HEK293 (cell line): ENCODE measurements around the gene SCYGR7.
"Not testable (repeated sequence)": the region's sequence is repeated elsewhere in the genome, so short reads cannot be mapped to it uniquely, and the experiment has no call there.

Experiments
- CTCF ChIA-PET: fragments of 350-600 bp; formaldehyde crosslinking; extraction: SDS; loops from one replicate; lab custom pipeline; 2021; ENCODE audit warnings: antibody characterized with exemption; lab: Yijun Ruan, JAX
- POLR2A ChIA-PET: fragments of 300-600 bp; formaldehyde crosslinking; extraction: SDS; loops from one replicate; lab custom pipeline; 2020; ENCODE audit warnings: antibody characterized with exemption, inconsistent platforms; lab: Yijun Ruan, JAX
- H3K27ac ChIP-seq: fragments of 200-500 bp; sonication (Bioruptor generic); 2 replicates; pipeline ENCODE4 v1.5.1; 2014; ENCODE audit warnings: low read depth, low read length, control low read depth, inconsistent platforms; ENCODE audit errors: extremely low read depth
- H3K36me3 ChIP-seq, 2 experiments: fragments of 200-500 bp in 1 of 2; sonication (Bioruptor generic) in 1 of 2; 1 replicate in 1 of 2; 2 replicates in 1 of 2; pipeline ENCODE4 v1.5.1; 2014 to 2017; ENCODE audit warnings: inconsistent platforms in 2 of 2, low read length in 2 of 2; ENCODE audit not compliant: control insufficient read depth in 2 of 2, insufficient read depth in 1 of 2
- H3K4me1 ChIP-seq: fragments of 200-500 bp; sonication (Bioruptor generic); 2 replicates; pipeline ENCODE4 v1.5.1; 2014; ENCODE audit warnings: mild to moderate bottlenecking, low read length, inconsistent platforms; ENCODE audit not compliant: control insufficient read depth, insufficient read depth
- H3K4me3 ChIP-seq: 2 replicates; pipeline ENCODE4 v1.5.1; 2011; ENCODE audit warnings: low read depth, mild to moderate bottlenecking, control low read depth, low read length, moderate library complexity
- H3K9me3 ChIP-seq: fragments of 200-500 bp; sonication (Bioruptor generic); 2 replicates; pipeline ENCODE4 v1.5.1; 2014; ENCODE audit warnings: low read depth, low read length, inconsistent platforms; ENCODE audit not compliant: control insufficient read depth, insufficient read depth
- BCL11B ChIP-seq: fragments of 450-650 bp; formaldehyde crosslinking; IDR thresholded peaks from 2 replicates; pipeline ENCODE4 v1.5.1; 2016; ENCODE audit warnings: low read depth, missing biosample characterization, missing genetic modification characterization
- GLIS2 ChIP-seq: fragments of 450-650 bp; formaldehyde crosslinking; IDR thresholded peaks from 2 replicates; pipeline ENCODE4 v1.5.1; 2016; ENCODE audit warnings: missing biosample characterization, missing genetic modification characterization
- HOXC10 ChIP-seq: sonication (generic); formaldehyde crosslinking; IDR thresholded peaks from 2 replicates; pipeline ENCODE4 v1.8.1; 2023; ENCODE audit warnings: mild to moderate bottlenecking, missing genetic modification reagents
- HOXD13 ChIP-seq: sonication (generic); formaldehyde crosslinking; IDR thresholded peaks from 2 replicates; pipeline ENCODE4 v1.8.0; 2022; ENCODE audit warnings: missing genetic modification reagents, borderline replicate concordance
- KLF10 ChIP-seq: fragments of 450-650 bp; IDR thresholded peaks from 2 replicates; pipeline ENCODE4 v1.5.1; 2018; ENCODE audit warnings: missing biosample characterization, mild to moderate bottlenecking, missing genetic modification characterization
- KLF8 ChIP-seq: fragments of 450-650 bp; formaldehyde crosslinking; IDR thresholded peaks from 2 replicates; pipeline ENCODE4 v1.5.1; 2016; ENCODE audit warnings: missing biosample characterization, missing genetic modification characterization
- YY1 ChIP-seq: fragments of 450-650 bp; formaldehyde crosslinking; IDR thresholded peaks from 2 replicates; pipeline ENCODE4 v1.5.1; 2018; ENCODE audit warnings: missing biosample characterization, missing genetic modification characterization
- ZBTB49 ChIP-seq: fragments of 450-650 bp; formaldehyde crosslinking; IDR thresholded peaks from 2 replicates; pipeline ENCODE4 v1.5.1; 2016; ENCODE audit warnings: missing biosample characterization, missing genetic modification characterization, low read depth
- ZBTB8A ChIP-seq: fragments of 450-650 bp; formaldehyde crosslinking; IDR thresholded peaks from 2 replicates; pipeline ENCODE4 v1.5.1; 2016; ENCODE audit warnings: missing biosample characterization, missing genetic modification characterization
- ZIC2 ChIP-seq: fragments of 450-650 bp; formaldehyde crosslinking; IDR thresholded peaks from 2 replicates; pipeline ENCODE4 v1.5.1; 2016; ENCODE audit warnings: missing biosample characterization, missing genetic modification characterization
- ZNF169 ChIP-seq: fragments of 450-650 bp; formaldehyde crosslinking; IDR thresholded peaks from 2 replicates; pipeline ENCODE4 v1.5.1; 2016; ENCODE audit warnings: missing biosample characterization, missing genetic modification characterization
- ZNF2 ChIP-seq: fragments of 450-650 bp; formaldehyde crosslinking; IDR thresholded peaks from 2 replicates; pipeline ENCODE4 v1.5.1; 2016; ENCODE audit warnings: missing biosample characterization, missing genetic modification characterization
- ZNF529 ChIP-seq: fragments of 450-650 bp; formaldehyde crosslinking; IDR thresholded peaks from 2 replicates; pipeline ENCODE4 v1.5.1; 2017; ENCODE audit warnings: missing genetic modification characterization, missing biosample characterization; ENCODE audit not compliant: insufficient replicate concordance
- ZNF530 ChIP-seq: fragments of 450-650 bp; formaldehyde crosslinking; IDR thresholded peaks from 2 replicates; pipeline ENCODE4 v1.5.1; 2016; ENCODE audit warnings: low read depth, missing biosample characterization, missing genetic modification characterization
- ZNF555 ChIP-seq: fragments of 450-650 bp; formaldehyde crosslinking; conservative IDR thresholded peaks from 2 replicates; pipeline ENCODE4 v1.5.1; 2017; ENCODE audit warnings: missing biosample characterization, mild to moderate bottlenecking, missing genetic modification characterization, inconsistent platforms
- ZNF560 ChIP-seq: fragments of 450-650 bp; formaldehyde crosslinking; IDR thresholded peaks from 2 replicates; pipeline ENCODE4 v1.5.1; 2017; ENCODE audit warnings: missing biosample characterization, missing genetic modification characterization, borderline replicate concordance
- ZNF624 ChIP-seq: fragments of 450-650 bp; formaldehyde crosslinking; IDR thresholded peaks from 2 replicates; pipeline ENCODE4 v1.5.1; 2017; ENCODE audit warnings: missing biosample characterization, missing genetic modification characterization
- ZNF658 ChIP-seq: fragments of 450-650 bp; formaldehyde crosslinking; IDR thresholded peaks from 2 replicates; pipeline ENCODE4; 2016; ENCODE audit warnings: missing biosample characterization, missing genetic modification characterization
- ZNF768 ChIP-seq: fragments of 450-650 bp; formaldehyde crosslinking; IDR thresholded peaks from 2 replicates; pipeline ENCODE4 v1.5.1; 2018; ENCODE audit warnings: missing biosample characterization, mild to moderate bottlenecking, missing genetic modification characterization
- TF ChIP-seq, protein P1 (sequence below): fragments of 450-650 bp; formaldehyde crosslinking; IDR thresholded peaks from 2 replicates; pipeline ENCODE4; 2016; ENCODE audit warnings: missing biosample characterization, missing genetic modification characterization

SCYGR7 gene

DNA sequence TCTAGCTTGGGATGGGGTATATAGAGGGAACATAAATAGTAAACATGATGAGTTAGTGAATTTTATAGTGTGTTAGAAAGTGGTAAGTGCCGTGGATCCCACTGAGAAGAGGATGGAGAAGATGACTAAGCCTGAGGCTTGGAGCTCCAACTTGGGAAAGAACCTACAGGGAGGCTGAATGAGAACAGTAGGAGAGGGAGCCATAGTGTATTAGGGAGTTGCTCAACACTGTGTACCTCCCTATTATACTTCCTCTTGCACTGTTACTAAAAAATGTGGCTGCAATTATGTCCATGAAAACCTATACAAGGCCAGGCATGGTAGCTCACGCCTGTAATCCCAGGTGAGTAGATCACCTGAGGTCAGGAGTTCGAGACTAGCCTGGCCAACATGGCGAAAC lies 7.5 kb upstream of the SCYGR7 start:
- Histone ChIP-seq H3K9me3 (no peaks in the 10 kb centered on the region), H3K4me3 (no peak overlapping the region), H3K27ac (no peak overlapping the region), H3K36me3 (no peaks in the 10 kb centered on the region), H3K4me1 (no peaks in the 10 kb centered on the region)
- POLR2A ChIA-PET = no interaction called here
- TF ChIP-seq ZBTB8A (tag by site-specific recombination) = no peak
- 0 out of 2 replicates have a peak, but pooled peaks have one; percentile 15 for TF ChIP-seq ZIC2
- CTCF ChIA-PET = no interaction called here

- H3K4me1 ChIP-seq, H3K9me3 ChIP-seq, H3K36me3 ChIP-seq, POLR2A ChIA-PET, H3K27ac ChIP-seq, H3K4me3 ChIP-seq: not testable (repeated sequence)
- CTCF ChIA-PET = interaction anchor here (0.9 kb wide), 1 partner anchor 39 kb away, joined by 4 read pairs; no protein-coding TSS in a partner anchor
Observed at GRCh38 chr2:227722821-227723220, 5.3 kb upstream of the SCYGR7 start.

- Histone ChIP-seq H3K4me1 (no peaks in the 10 kb centered on the region), H3K4me3 (no peak within 1 kb of the TSS), H3K27ac (no peak within 1 kb of the TSS), H3K9me3 (no peaks in the 10 kb centered on the region), H3K36me3 (no peaks in the 10 kb centered on the region)
- POLR2A ChIA-PET = no interaction called here
- TF ChIP-seq ZNF529 (tag by site-specific recombination) (no peak), ZNF2 (no peak), ZNF530 (tag by site-specific recombination) (no peak), ZNF560 (no peak), ZBTB49 (tag by site-specific recombination) (no peak), ZNF169 (tag by site-specific recombination) (no peak), KLF10 (tag by site-specific recombination) (no peak), ZNF768 (tag by site-specific recombination) (no peak), GLIS2 (tag by site-specific recombination) (no peak), ZNF555 (no peak), HOXD13 (CRISPR knock-in tag) (no peak), YY1 (tag by site-specific recombination) (no peak), ZNF658 (tag by site-specific recombination) (no peak), HOXC10 (no peak), BCL11B (tag by site-specific recombination) (no peak), KLF8 (no peak), ZNF624 (no peak)
- TF ChIP-seq, protein P1, sequence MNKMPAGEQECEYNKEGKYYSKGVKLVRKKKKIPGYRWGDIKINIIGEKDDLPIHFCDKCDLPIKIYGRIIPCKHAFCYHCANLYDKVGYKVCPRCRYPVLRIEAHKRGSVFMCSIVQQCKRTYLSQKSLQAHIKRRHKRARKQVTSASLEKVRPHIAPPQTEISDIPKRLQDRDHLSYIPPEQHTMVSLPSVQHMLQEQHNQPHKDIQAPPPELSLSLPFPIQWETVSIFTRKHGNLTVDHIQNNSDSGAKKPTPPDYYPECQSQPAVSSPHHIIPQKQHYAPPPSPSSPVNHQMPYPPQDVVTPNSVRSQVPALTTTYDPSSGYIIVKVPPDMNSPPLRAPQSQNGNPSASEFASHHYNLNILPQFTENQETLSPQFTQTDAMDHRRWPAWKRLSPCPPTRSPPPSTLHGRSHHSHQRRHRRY = no peak
- CTCF ChIA-PET = interaction anchor here (0.6 kb wide), 1 partner anchor 288 kb away, joined by 3 read pairs; no protein-coding TSS in a partner anchor
Observed at GRCh38 chr2:227724394-227725039, 3.6 kb upstream of the SCYGR7 start, which contains the start of gene SCYGR6. TSS of gene SCYGR6 (minus strand) at chr2:227724757. CDS start at chr2:227724757, 0 bp downstream.
